ENCODE measurements around the gene MMP24OS.

MMP24OS gene

GRCh38 chr20:35305682-35306556 is 28.0 kb upstream of the MMP24OS start:
- DNase-seq: peak; percentile 49

- DNase-seq: no peak
Measured at GRCh38 chr20:35304956-35305355, 27.0 kb upstream of the MMP24OS start.

- DNase-seq: peak; percentile 91
Measured at GRCh38 chr20:35303735-35304491, 26.0 kb upstream of the MMP24OS start.

GRCh38 chr20:35303382-35303734 is 25.4 kb upstream of the MMP24OS start:
- DNase-seq: no peak

GRCh38 chr20:35302421-35303335 is 24.8 kb upstream of the MMP24OS start:
- DNase-seq: no peak

GRCh38 chr20:35301426-35301825 is 23.5 kb upstream of the MMP24OS start:
- no peak for DNase-seq

- DNase-seq: no peak
Measured at GRCh38 chr20:35300469-35301262, 22.7 kb upstream of the MMP24OS start.

GRCh38 chr20:35299780-35300179 is 21.9 kb upstream of the MMP24OS start:
- DNase-seq: no peak

- DNase-seq: no peak
Measured at GRCh38 chr20:35298264-35298663, 20.3 kb upstream of the MMP24OS start.

- DNase-seq: no peak
Measured at GRCh38 chr20:35297740-35298139, 19.8 kb upstream of the MMP24OS start.

- DNase-seq: peak; percentile 47
Measured at GRCh38 chr20:35297155-35297554, 19.2 kb upstream of the MMP24OS start.

- no peak for DNase-seq
Measured at GRCh38 chr20:35296101-35296554, 18.2 kb upstream of the MMP24OS start.

GRCh38 chr20:35295674-35296073 is 17.8 kb upstream of the MMP24OS start:
- no peak for DNase-seq

GRCh38 chr20:35295058-35295457 is 17.1 kb upstream of the MMP24OS start:
- DNase-seq: no peak

GRCh38 chr20:35294293-35294685 is 16.4 kb upstream of the MMP24OS start:
- DNase-seq: no peak

- DNase-seq: no peak
Measured at GRCh38 chr20:35293303-35294292, 15.7 kb upstream of the MMP24OS start.

- DNase-seq: no peak
Measured at GRCh38 chr20:35292504-35293285, 14.8 kb upstream of the MMP24OS start.

GRCh38 chr20:35291654-35292503 is 14.0 kb upstream of the MMP24OS start, which contains the start of gene FAM83C:
Gene FAM83C (minus strand): TSS chr20:35292425. CDS start chr20:35292304, 121 bp downstream.
- DNase-seq: no peak

- DNase-seq: no peak
Measured at GRCh38 chr20:35290887-35291417, 13.0 kb upstream of the MMP24OS start.

All from OCI-M1 (cell line).